NCI-H1417 (cell line): ENCODE measurements around the gene RRP15.
"Not testable (repeated sequence)": the region's sequence is repeated elsewhere in the genome, so short reads cannot be mapped to it uniquely, and the experiment has no call there.

Experiments used
- DNase-seq, 3 experiments: peaks; one replicate each; lab custom pipeline; 2025; lab: John Stamatoyannopoulos, UW

Gene RRP15

GRCh38 chr1:218296162-218296561, 11.1 kb downstream of the RRP15 start:
- no peak for DNase-seq

- no peak for DNase-seq
Observed at GRCh38 chr1:218297461-218297860, 12.4 kb downstream of the RRP15 start.

DNA sequence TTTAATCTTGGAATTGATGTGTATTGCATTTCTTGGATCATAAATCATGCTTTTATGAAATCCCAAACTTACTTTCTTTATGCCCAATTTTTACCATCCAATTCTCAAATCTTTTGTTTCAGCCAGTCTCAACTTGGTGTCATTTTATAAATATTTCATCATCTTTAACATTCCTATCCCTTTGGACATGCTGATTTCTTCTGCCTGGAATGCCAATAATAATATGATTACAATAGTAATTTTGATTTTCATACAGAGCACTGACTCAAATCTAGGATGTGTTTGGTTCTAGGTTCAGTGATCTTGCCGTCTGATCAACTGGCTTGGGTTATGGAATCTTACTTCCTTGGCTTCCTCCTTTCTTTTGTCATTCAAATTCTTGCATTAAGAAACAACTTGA, 12.8 kb downstream of the RRP15 start:
- DNase-seq = no peak

- DNase-seq = no peak
Observed at GRCh38 chr1:218298398-218298797, 13.3 kb downstream of the RRP15 start.

DNA sequence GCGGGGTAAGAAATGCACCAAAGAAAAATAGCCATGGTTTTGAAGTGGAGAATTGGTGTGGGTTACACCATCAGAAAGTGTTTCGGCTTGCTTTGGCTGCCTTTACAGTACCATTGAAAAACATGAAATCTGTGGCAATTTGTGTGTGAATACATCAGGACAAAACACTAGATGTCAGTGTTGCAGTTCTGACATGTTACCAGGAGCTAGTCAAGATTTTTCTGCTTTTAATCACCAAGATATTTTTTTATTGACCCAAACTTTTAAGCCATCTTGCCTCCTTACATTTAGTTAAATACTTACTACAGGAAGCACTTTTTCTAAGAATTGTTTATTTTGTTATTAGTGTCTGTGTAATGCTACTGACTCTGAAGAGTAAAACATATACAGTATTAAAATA, 14.3 kb downstream of the RRP15 start:
- DNase-seq = peak in 2 of 3 experiments; percentile 12 to 63

GRCh38 chr1:218301217-218301616, 16.1 kb downstream of the RRP15 start:
- DNase-seq = no peak

GRCh38 chr1:218302155-218302554, 17.1 kb downstream of the RRP15 start:
- DNase-seq = no peak

DNA sequence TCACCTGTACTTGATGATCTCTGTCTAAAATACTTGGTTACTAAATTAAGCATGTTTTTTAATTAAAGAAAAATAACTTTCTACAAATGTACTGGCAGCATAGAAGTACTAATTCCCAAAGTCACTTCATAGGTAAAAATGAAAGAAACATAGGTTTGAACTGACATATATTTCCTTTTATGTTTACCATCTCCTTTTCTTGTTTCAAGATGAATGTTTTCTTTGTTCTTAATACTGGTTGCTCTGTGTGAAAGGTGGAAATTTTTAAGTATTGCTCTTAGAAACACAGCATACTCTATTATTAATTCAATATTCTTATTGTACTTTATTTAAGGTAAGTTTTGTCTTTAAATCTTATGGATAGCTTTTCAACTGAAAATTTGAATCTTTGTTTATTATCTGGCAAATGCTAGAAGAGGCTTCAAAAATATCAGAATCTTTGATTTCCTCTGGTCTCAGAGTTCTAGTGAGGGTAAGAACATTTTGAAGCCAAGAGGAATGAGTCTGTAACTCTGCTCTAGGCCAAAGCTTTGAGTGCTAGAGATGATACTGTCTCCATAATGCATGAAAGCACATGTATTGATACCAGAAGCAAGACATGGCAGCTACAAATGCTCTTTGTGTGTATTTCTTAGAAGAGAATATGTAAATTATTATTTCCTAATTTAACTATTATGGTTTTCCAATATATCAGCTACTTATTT, 18.2 kb downstream of the RRP15 start:
- no peak for DNase-seq

- peak; percentile 83 to 96 (median 86) for DNase-seq
Observed at GRCh38 chr1:218304281-218305039, 19.4 kb downstream of the RRP15 start.

GRCh38 chr1:218305472-218306064, 20.5 kb downstream of the RRP15 start:
- no peak for DNase-seq

DNA sequence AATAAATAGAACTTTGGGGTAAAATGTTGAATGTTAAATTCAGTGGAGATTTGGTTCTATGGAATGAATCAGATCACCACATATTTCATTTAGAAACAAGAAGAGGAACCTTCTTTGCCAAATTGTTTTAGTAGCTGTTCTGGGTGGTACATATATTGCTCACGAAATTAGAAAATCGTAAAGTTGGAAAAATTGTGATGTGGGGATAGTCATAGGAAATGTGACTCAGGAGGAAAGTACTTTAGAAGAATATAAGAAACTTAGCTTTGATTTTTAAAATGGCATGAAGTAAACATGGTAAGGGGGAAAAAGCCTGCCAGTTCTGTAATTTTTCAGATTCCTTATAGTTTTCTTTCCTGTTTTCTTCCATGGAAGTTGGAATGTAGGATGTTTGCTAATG, 27.4 kb downstream of the RRP15 start:
- no peak for DNase-seq

- DNase-seq = no peak
Observed at GRCh38 chr1:218314316-218314715, 29.2 kb downstream of the RRP15 start.

- no peak for DNase-seq
Observed at GRCh38 chr1:218315638-218316037, 30.5 kb downstream of the RRP15 start.

GRCh38 chr1:218317061-218317460, 32.0 kb downstream of the RRP15 start:
- no peak for DNase-seq

GRCh38 chr1:218320182-218320581, 35.1 kb downstream of the RRP15 start:
- DNase-seq = not testable (repeated sequence)

DNA sequence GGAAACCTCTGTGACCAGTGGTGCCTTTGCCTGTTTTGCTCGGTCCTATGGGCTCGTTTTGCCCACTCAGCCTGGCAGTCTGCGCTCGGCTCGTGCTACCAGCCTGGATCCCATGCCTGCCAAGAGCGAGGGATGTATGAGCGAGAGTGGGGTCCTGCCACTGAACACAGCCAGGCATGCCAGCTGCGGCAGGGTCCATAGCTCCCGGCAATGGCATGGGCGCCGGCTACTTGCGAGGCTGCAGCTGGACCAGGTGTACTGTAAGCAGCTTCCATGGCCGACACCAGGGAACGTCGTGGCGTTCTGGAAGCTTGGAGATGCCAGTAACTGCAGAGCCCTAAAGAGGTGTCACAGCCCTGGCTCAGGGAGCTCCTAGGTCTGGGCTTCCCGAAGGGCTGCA, 37.7 kb downstream of the RRP15 start:
- DNase-seq = no peak

GRCh38 chr1:218323568-218324225, 38.6 kb downstream of the RRP15 start:
- no peak for DNase-seq

DNA sequence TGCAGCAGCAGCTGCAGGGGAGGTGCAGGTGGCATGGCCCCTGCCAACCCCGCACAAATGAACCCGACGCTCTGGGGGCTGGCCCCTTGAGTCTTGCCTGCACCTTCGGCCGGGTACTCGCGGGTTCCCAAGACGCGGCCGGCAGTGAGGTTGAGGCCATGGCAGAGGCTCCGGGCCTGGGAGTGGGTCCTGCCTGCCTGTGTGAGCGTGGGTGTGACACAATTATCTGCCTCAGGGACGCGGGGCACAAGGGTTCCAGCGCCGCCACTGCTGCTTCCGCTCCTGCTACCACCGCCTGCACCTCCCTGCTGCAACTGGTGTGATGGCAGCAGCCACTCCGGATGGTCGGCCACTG, 39.1 kb downstream of the RRP15 start:
- no peak for DNase-seq

DNA sequence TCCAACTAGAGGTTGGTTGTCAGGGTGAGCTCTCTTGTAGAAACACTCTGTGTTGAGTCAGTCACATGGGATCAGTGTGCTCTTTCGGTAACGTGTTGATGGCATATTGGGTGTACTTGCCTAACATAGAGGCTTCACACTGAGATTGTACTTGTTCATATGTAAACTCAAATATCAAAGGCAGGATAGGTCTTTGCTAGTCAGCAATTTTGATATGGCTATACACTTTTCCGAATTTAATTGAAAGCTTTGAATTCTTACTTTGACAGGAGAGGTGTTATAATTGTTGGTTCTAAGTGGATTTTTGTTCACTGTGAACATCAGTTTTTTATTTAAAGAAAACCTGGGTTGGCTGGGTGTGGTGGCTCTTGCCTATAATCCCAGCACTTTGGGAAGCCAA, 43.7 kb downstream of the RRP15 start:
- no peak for DNase-seq

GRCh38 chr1:218330043-218330623, 45.0 kb downstream of the RRP15 start:
- peak; percentile 4 to 81 (median 14) for DNase-seq

- no peak for DNase-seq
Observed at GRCh38 chr1:218332416-218332815, 47.3 kb downstream of the RRP15 start.

DNA sequence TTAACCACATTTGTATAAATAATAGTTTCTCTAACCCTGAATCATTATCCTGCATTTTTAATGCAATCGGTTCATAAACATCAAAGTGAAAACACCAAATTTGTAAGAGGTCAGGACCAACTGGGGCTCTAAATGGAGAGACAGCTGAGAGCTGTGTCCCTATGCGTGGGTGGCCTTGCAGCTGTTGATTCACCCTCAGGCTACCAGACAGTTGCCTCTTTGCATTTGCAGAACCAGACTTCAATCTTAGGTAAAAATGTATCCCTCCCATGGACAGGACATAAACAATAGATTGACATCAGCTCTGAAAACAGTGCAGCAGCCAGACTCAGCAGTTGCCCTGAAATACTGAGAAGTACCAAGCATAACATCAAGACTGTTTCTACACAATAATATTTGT, 51.2 kb downstream of the RRP15 start:
- DNase-seq = peak in 2 of 3 experiments; percentile 63 to 92
